Adrenal gland (tissue), 5 donors: Measurements from ENCODE around the gene ITPKC.

ENCODE experiments used
- CTCF ChIP-seq, 6 experiments: fragments of 450-650 bp in 4 of 6; fragments of 200-600 bp in 2 of 6; sonication (generic) in 1 of 6; IDR thresholded peaks; 1 replicate in 5 of 6; 2 replicates in 1 of 6; pipeline versions ENCODE4 v1.5.1 to v1.8.0; 2016 to 2021; ENCODE audit warnings: antibody characterized with exemption in 6 of 6, mild to moderate bottlenecking in 2 of 6, moderate library complexity in 1 of 6
- POLR2A ChIP-seq, 2 donors: fragments of 450-650 bp; IDR thresholded peaks; one replicate each; pipeline ENCODE4 v1.6.1; 2017; ENCODE audit warnings: antibody characterized with exemption in 2 of 2, mild to moderate bottlenecking in 2 of 2, moderate library complexity in 1 of 2
- donor health status: DM: no; HTN: no; CAD: no.

GRCh38 chr19:40775632-40776022 is 58.7 kb downstream of the ITPKC start:
- TF ChIP-seq CTCF (IDR thresholded peaks at IDR 0.05) (no peak), POLR2A (IDR thresholded peaks at IDR 0.05) (no peak)
